Renal cortex interstitium (tissue), 3 donors: Measurements from ENCODE around the gene NCF4. TPM values are rescaled to one million over a fixed set of nuclear protein-coding genes. Genes with fewer than 3 reads are reported as not detected.

Experiments used
- polyA plus RNA-seq, 3 donors: library from polyadenylated mRNA; unstranded; fragments of 120-200 nt; gene quantifications; one replicate each; pipeline ENCODE4 v1.2.1, GENCODE V29; 2013; ENCODE audit not compliant: insufficient read length in 3 of 3

The NCF4 gene
- polyA plus RNA-seq, 3 donors = 2.1 to 3.4 (median 2.4) TPM

Other genes with a start within 250 kb of the NCF4 start
- not detected for gene CACNG2, start 157.3 kb upstream of the NCF4 start, polyA plus RNA-seq
- gene IFT27, start 84.9 kb upstream of the NCF4 start, polyA plus RNA-seq = 10 to 100 TPM; 50.2 to 56.1 (median 52.8) TPM
- gene PVALB, start 44.0 kb upstream of the NCF4 start, polyA plus RNA-seq = 1 to 10 TPM; 5.2 to 7.0 (median 5.6) TPM
- 1 to 10 TPM; 2.6 to 3.7 (median 3.2) TPM for gene CSF2RB, start 52.6 kb downstream of the NCF4 start, polyA plus RNA-seq
- 10 to 100 TPM; 40.9 to 55.9 (median 52.3) TPM for gene TST, start 158.4 kb downstream of the NCF4 start, polyA plus RNA-seq
- 10 to 100 TPM; 42.0 to 71.3 (median 66.7) TPM for gene MPST, start 158.7 kb downstream of the NCF4 start, polyA plus RNA-seq
- 10 to 100 TPM; 20.4 to 34.3 (median 30.7) TPM for gene KCTD17, start 190.7 kb downstream of the NCF4 start, polyA plus RNA-seq
- under 1 TPM; 0.19 to 0.42 (median 0.22) TPM for gene TMPRSS6, start 248.7 kb downstream of the NCF4 start, polyA plus RNA-seq